ENCODE measurements around the gene ZNF358.

ZNF358 gene

DNA sequence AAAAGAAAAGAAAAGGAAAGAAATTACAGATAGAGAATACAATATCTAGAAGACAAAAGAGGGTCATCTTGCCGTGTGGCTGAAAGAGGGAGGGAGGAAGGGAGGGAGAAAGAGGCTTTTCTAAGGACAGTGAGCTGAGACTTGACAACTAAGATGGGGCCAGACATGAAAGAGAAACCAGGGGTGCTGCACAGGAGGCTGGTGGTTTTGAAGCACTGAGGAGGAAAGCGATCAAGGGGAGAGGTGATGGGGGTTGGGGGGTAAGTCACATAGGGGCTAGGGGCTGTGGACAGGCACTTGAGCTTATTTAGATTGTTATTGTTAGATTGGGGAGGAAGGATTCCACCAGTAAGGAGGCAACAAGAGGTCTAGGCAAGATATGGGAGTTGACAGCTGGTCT lies 36.9 kb downstream of the ZNF358 start:
- no peak for DNase-seq (ENCODE audit: low read depth)
- TF ChIP-seq, protein P1, sequence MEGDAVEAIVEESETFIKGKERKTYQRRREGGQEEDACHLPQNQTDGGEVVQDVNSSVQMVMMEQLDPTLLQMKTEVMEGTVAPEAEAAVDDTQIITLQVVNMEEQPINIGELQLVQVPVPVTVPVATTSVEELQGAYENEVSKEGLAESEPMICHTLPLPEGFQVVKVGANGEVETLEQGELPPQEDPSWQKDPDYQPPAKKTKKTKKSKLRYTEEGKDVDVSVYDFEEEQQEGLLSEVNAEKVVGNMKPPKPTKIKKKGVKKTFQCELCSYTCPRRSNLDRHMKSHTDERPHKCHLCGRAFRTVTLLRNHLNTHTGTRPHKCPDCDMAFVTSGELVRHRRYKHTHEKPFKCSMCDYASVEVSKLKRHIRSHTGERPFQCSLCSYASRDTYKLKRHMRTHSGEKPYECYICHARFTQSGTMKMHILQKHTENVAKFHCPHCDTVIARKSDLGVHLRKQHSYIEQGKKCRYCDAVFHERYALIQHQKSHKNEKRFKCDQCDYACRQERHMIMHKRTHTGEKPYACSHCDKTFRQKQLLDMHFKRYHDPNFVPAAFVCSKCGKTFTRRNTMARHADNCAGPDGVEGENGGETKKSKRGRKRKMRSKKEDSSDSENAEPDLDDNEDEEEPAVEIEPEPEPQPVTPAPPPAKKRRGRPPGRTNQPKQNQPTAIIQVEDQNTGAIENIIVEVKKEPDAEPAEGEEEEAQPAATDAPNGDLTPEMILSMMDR (conservative IDR thresholded peaks at IDR 0.05; ENCODE audit: low read length): no peak
- H3K4me3 ChIP-seq (ENCODE audit: low read length): no peak overlapping the region

DNA sequence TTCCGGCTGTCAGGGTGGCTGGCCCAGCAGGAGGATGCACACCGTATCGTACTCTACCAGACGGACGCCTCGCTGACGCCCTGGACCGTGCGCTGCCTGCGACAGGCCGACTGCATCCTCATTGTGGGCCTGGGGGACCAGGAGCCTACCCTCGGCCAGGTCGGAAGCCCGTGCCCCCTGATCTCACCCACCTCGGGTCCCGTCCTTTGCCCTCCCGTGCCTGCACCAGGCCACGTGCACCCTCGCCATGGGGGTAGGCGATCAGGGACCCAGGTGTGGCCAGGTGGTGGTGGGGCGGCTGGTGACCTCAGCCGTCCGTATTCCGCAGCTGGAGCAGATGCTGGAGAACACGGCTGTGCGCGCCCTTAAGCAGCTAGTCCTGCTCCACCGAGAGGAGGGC lies 38.7 kb downstream of the ZNF358 start:
- TF ChIP-seq, protein P1 (conservative IDR thresholded peaks at IDR 0.05; ENCODE audit: low read length): no peak
- DNase-seq (ENCODE audit: low read depth): no peak
- no peak overlapping the region for H3K4me3 ChIP-seq (ENCODE audit: low read length)

DNA sequence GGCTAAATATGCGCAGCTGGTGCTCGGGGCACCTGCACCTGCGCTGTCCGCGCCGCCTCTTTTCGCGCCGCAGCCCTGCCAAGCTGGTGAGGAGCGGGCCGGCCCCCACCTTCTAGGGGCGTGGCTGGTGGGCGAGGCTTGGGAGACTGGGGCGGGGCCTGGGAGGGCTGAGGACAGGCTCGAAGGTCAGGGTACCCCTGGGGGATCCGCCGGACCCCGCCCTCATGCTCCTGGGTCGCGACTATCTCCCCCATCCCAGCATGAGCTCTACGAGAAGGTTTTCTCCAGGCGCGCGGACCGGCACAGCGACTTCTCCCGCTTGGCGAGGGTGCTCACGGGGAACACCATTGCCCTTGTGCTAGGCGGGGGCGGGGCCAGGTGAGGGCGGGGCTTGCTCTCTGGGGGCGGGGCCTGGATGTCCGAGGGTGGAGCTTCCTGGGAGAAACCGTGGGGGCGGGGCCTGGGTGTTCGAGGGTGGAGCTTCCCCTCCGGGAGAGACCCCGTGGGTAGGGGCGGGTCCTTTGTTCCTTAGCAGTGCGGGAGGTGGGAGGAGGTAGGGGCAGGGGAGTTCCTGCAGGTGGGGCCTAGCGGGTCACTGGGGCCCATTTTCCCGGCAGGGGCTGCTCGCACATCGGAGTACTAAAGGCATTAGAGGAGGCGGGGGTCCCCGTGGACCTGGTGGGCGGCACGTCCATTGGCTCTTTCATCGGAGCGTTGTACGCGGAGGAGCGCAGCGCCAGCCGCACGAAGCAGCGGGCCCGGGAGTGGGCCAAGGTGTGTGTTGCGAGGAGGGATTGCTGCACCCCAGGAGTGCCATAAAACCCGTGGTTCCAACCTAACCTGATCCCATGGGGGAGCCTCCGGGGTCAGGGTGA lies 39.3 kb downstream of the ZNF358 start:
- no peak for DNase-seq (ENCODE audit: low read depth)
- H3K4me3 ChIP-seq (ENCODE audit: low read length): no peak overlapping the region
- TF ChIP-seq, protein P1 (conservative IDR thresholded peaks at IDR 0.05; ENCODE audit: low read length): no peak

DNA sequence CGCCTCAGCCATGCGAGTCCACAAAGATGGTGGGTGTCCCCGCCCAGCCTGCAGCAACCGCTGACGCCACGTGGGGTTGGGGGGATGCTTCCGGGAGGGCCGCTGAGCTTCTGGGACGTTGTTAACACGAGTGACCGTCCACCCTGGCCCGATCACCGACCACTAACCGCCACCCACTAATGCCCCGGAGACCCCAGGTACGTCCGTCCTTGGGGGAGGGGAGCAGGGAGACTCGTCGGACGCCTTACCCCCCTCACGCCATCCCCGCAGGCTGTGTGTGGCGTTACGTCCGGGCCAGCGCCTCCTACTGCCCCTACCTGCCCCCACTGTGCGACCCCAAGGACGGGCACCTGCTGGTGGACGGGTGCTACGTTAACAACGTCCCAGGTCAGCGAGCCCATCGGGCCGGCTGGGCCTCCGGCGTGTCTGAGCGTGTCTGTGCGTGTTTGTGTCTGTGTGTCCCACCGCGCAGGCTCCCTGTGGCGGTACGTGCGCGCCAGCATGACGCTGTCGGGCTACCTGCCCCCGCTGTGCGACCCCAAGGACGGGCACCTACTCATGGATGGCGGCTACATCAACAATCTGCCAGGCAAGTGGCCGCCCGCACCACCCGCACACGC lies 40.9 kb downstream of the ZNF358 start:
- no peak overlapping the region for H3K4me3 ChIP-seq (ENCODE audit: low read length)
- TF ChIP-seq, protein P1 (conservative IDR thresholded peaks at IDR 0.05; ENCODE audit: low read length): no peak
- no peak for DNase-seq (ENCODE audit: low read depth)

DNA sequence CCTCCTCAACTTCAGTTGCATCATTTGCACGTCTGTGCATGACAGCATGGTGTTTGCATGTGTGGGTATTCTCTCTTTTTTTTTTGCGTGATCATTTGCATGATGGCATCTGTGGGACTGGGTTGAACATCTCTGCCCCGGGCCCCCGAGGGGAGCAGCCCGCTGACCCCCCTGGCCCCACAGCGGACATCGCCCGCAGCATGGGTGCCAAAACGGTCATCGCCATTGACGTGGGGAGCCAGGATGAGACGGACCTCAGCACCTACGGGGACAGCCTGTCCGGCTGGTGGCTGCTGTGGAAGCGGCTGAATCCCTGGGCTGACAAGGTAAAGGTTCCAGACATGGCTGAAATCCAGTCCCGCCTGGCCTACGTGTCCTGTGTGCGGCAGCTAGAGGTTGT lies 42.8 kb downstream of the ZNF358 start:
- TF ChIP-seq, protein P1 (conservative IDR thresholded peaks at IDR 0.05; ENCODE audit: low read length): no peak

DNA sequence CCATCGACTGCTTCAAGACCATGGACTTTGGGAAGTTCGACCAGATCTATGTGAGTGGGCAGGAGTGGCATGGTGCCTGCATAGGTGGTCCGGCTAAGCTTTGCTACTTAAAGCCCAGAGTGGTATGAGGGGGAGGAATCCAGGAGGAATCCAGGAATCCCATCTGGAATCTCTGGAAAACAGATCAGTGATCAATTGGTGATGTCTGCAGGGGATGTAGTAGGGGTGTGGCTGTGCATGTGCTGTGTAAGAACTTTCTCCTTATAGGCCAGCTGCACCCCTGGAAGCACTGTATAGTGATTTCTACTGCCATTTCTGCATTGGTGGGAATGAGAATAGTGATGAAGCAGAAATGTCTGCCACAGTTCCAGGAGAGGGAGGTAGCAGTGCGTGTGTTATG lies 43.2 kb downstream of the ZNF358 start:
- TF ChIP-seq, protein P1 (conservative IDR thresholded peaks at IDR 0.05; ENCODE audit: low read length): no peak
- H3K4me3 ChIP-seq (ENCODE audit: low read length): no peak overlapping the region
- DNase-seq (ENCODE audit: low read depth): no peak

More for the DNA sequence above, 42.8 kb downstream of the ZNF358 start:
- DNase-seq (ENCODE audit: low read depth): no peak
- no peak overlapping the region for H3K4me3 ChIP-seq (ENCODE audit: low read length)

DNA sequence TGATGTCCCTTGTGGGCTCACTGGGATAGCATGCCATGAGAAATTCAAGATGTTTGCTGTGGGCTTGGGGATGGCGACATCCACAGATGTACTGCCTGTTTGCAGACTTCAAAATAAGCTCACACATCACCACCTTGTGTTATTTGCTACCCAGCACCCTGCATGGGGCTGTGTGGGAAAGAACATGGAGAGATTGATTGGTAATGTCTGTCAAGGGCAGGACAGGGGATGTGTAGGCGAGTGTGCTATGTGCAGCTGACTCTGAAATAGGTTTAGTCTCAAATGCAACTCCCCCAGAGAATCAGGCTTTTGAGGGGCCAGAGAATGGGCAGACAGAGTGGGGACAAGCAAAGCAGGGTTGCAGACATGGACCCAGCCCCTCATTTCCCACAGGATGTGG lies 44.4 kb downstream of the ZNF358 start:
- DNase-seq (ENCODE audit: low read depth): no peak
- H3K4me3 ChIP-seq (ENCODE audit: low read length): no peak overlapping the region
- TF ChIP-seq, protein P1 (conservative IDR thresholded peaks at IDR 0.05; ENCODE audit: low read length): no peak

Data from AG10803 (cell line).